ENCODE measurements around the gene FGGY. TPM values are rescaled to one million over a fixed set of nuclear protein-coding genes. Genes with fewer than 3 reads are reported as not detected.
A peak's percentile ranks its signal among the peaks of the same experiment; 100 is the strongest.

FGGY gene
- total RNA-seq, 2 donors from 2014 or later: 6.7 to 8.5 TPM

DNA sequence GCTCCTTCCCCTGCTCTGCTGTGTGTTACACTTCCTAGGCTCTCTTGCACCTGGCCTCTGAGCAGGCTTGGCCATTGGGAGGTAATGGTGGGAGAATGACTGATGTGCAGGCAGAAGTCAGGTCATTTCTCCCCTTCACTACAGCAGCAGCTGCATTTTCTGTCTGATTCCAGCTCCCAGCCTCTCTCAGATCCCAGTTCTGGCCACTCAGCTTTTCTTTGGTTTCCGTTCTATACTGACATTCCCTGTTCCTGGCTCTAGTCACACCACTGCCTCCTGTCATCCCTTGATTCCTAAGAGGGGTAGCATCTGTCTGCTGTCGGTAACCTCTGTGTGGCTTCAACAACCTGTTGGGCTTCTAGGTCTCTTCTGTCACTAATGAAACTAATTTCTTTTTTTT lies 390.2 kb downstream of the FGGY start:
- H3K27me3 Mint-ChIP-seq: no peaks in the 10 kb centered on the region
- H3K4me1 Mint-ChIP-seq: no peaks in the 10 kb centered on the region
- DNase-seq: no peak
- H3K4me3 Mint-ChIP-seq: no peak overlapping the region
- H3K36me3 Mint-ChIP-seq (ENCODE audit: low read depth): no peaks in the 10 kb centered on the region
- H3K27ac Mint-ChIP-seq: no peak overlapping the region
- no peaks in the 10 kb centered on the region for H3K9me3 ChIP-seq (ENCODE audit: control insufficient read depth, low read length, poor library complexity, severe bottlenecking)
- no peak for ATAC-seq

DNA sequence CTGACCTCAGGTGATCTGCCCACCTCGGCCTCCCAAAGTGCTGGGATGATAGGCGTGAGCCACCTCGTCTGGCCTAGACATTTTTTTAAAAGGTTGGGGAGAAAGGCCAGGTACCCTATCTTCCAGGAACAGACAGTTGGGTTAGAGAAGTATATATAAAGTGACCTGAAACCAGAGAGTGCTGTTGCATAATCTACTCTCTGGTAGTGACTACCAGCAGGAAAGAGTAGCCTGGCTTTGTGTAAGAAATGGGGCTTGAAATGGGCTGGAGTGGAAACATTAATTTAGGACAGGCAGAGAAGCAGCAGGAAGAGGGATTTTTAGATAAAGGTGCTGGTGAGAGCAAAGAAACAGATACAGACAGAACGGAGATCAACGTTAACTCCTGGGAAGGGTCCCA lies 392.1 kb downstream of the FGGY start:
- no peaks in the 10 kb centered on the region for H3K9me3 ChIP-seq (ENCODE audit: control insufficient read depth, low read length, poor library complexity, severe bottlenecking)
- DNase-seq: no peak
- H3K27ac Mint-ChIP-seq: no peak overlapping the region
- no peaks in the 10 kb centered on the region for H3K4me1 Mint-ChIP-seq
- no peak overlapping the region for H3K4me3 Mint-ChIP-seq
- ATAC-seq: no peak
- H3K27me3 Mint-ChIP-seq: no peaks in the 10 kb centered on the region
- no peaks in the 10 kb centered on the region for H3K36me3 Mint-ChIP-seq (ENCODE audit: low read depth)

- DNase-seq (no peak), ATAC-seq (no peak)
- H3K4me1 Mint-ChIP-seq: no peaks in the 10 kb centered on the region
- no peaks in the 10 kb centered on the region for H3K27me3 Mint-ChIP-seq
- H3K4me3 Mint-ChIP-seq: no peak overlapping the region
- no peak overlapping the region for H3K27ac Mint-ChIP-seq
- no peaks in the 10 kb centered on the region for H3K36me3 Mint-ChIP-seq (ENCODE audit: low read depth)
- H3K9me3 ChIP-seq (ENCODE audit: control insufficient read depth, low read length, poor library complexity, severe bottlenecking): no peaks in the 10 kb centered on the region
Measured at GRCh38 chr1:59689730-59690129, 392.8 kb downstream of the FGGY start.

GRCh38 chr1:59690171-59690930 lies 393.5 kb downstream of the FGGY start:
- ATAC-seq: no peak
- no peaks in the 10 kb centered on the region for H3K27me3 Mint-ChIP-seq

GRCh38 chr1:59691261-59691660 lies 394.4 kb downstream of the FGGY start:
- Mint-ChIP-seq H3K27me3 (no peaks in the 10 kb centered on the region), H3K4me1 (no peaks in the 10 kb centered on the region), H3K36me3 (ENCODE audit: low read depth) (no peaks in the 10 kb centered on the region), H3K4me3 (no peak overlapping the region), H3K27ac (no peak overlapping the region)
- no peaks in the 10 kb centered on the region for H3K9me3 ChIP-seq (ENCODE audit: control insufficient read depth, low read length, poor library complexity, severe bottlenecking)
- DNase-seq (no peak), ATAC-seq (no peak)

More at GRCh38 chr1:59690171-59690930, 393.5 kb downstream of the FGGY start:
- H3K4me1 Mint-ChIP-seq: no peaks in the 10 kb centered on the region
- H3K9me3 ChIP-seq (ENCODE audit: control insufficient read depth, low read length, poor library complexity, severe bottlenecking): no peaks in the 10 kb centered on the region
- H3K27ac Mint-ChIP-seq: no peak overlapping the region
- H3K4me3 Mint-ChIP-seq: no peak overlapping the region
- H3K36me3 Mint-ChIP-seq (ENCODE audit: low read depth): no peaks in the 10 kb centered on the region
- DNase-seq: no peak

DNA sequence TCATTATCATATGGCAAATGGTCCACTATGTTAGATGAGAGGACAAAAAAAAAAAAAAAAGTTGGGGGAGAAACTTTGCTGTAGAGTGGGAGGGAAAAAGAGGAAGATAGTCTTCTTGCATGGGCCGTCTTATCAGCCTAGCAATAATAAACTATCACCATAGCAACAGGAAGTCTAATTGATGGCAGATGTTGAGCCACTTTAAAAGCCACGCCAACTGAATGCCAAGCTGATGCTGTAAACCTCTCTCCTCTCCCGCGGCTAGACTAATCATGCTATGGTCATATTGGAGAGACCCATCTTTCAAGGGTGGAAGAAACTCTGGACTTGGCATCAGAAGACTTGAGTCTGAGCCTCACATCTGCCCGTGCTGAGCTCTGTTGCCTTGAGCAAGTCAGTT lies 395.7 kb downstream of the FGGY start:
- Mint-ChIP-seq H3K27ac (no peak overlapping the region), H3K4me3 (no peak overlapping the region), H3K36me3 (ENCODE audit: low read depth) (no peaks in the 10 kb centered on the region), H3K4me1 (peaks cover 12% of the 10 kb centered on the region), H3K27me3 (no peaks in the 10 kb centered on the region)
- DNase-seq (no peak), ATAC-seq (peak; percentile 32)
- H3K9me3 ChIP-seq (ENCODE audit: control insufficient read depth, low read length, poor library complexity, severe bottlenecking): no peaks in the 10 kb centered on the region

GRCh38 chr1:59693406-59693805 lies 396.5 kb downstream of the FGGY start:
- no peaks in the 10 kb centered on the region for H3K27me3 Mint-ChIP-seq
- H3K4me3 Mint-ChIP-seq: no peak overlapping the region
- DNase-seq (no peak), ATAC-seq (no peak)
- no peak overlapping the region for H3K27ac Mint-ChIP-seq
- H3K36me3 Mint-ChIP-seq (ENCODE audit: low read depth): no peaks in the 10 kb centered on the region
- no peaks in the 10 kb centered on the region for H3K9me3 ChIP-seq (ENCODE audit: control insufficient read depth, low read length, poor library complexity, severe bottlenecking)
- H3K4me1 Mint-ChIP-seq: peaks cover 12% of the 10 kb centered on the region

DNA sequence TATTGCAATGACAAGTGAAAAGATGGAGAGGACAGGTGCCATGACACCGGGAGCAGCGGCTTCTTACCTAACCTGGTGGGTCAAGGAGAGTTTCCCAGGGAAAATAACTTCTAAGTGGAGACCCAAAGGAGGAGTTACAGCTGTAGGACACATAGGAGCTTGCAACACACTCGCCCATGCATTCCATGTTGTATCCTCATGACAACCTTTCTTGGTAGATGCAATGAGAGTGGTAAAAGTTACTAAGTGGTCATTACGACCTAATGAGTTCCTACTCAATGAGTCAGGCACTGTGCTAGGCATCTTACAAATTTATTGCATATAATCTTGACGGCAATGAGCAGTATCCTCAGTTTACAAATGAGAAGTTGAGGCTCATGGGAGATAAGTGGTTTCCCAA lies 398.4 kb downstream of the FGGY start:
- no peaks in the 10 kb centered on the region for H3K9me3 ChIP-seq (ENCODE audit: control insufficient read depth, low read length, poor library complexity, severe bottlenecking)
- no peaks in the 10 kb centered on the region for H3K36me3 Mint-ChIP-seq (ENCODE audit: low read depth)
- H3K27me3 Mint-ChIP-seq: no peaks in the 10 kb centered on the region
- ATAC-seq (no peak), DNase-seq (no peak)
- no peak overlapping the region for H3K4me3 Mint-ChIP-seq
- no peak overlapping the region for H3K27ac Mint-ChIP-seq
- H3K4me1 Mint-ChIP-seq: peaks cover 18% of the 10 kb centered on the region

- Mint-ChIP-seq H3K27ac (peak overlapping the region; percentile 68), H3K36me3 (ENCODE audit: low read depth) (no peaks in the 10 kb centered on the region)
Measured at GRCh38 chr1:59696421-59697115, 399.7 kb downstream of the FGGY start.

GRCh38 chr1:59697150-59697800 lies 400.4 kb downstream of the FGGY start:
- H3K27ac Mint-ChIP-seq: peak overlapping the region; percentile 72
- H3K4me3 Mint-ChIP-seq: peak overlapping the region; percentile 85
- ATAC-seq: peak; percentile 58
- DNase-seq: no peak
- no peaks in the 10 kb centered on the region for H3K36me3 Mint-ChIP-seq (ENCODE audit: low read depth)
- H3K4me1 Mint-ChIP-seq: peaks cover 18% of the 10 kb centered on the region
- H3K9me3 ChIP-seq (ENCODE audit: control insufficient read depth, low read length, poor library complexity, severe bottlenecking): no peaks in the 10 kb centered on the region
- H3K27me3 Mint-ChIP-seq: peaks cover 14% of the 10 kb centered on the region

More at GRCh38 chr1:59696421-59697115, 399.7 kb downstream of the FGGY start:
- H3K4me3 Mint-ChIP-seq: peak overlapping the region; percentile 85
- no peak for DNase-seq
- H3K4me1 Mint-ChIP-seq: peaks cover 18% of the 10 kb centered on the region
- H3K9me3 ChIP-seq (ENCODE audit: control insufficient read depth, low read length, poor library complexity, severe bottlenecking): no peaks in the 10 kb centered on the region
- H3K27me3 Mint-ChIP-seq: peaks cover 11% of the 10 kb centered on the region
- ATAC-seq: peak; percentile 21

- ATAC-seq (no peak), DNase-seq (no peak)
- no peaks in the 10 kb centered on the region for H3K36me3 Mint-ChIP-seq (ENCODE audit: low read depth)
- peaks cover 14% of the 10 kb centered on the region for H3K27me3 Mint-ChIP-seq
- H3K27ac Mint-ChIP-seq: no peak overlapping the region
- H3K9me3 ChIP-seq (ENCODE audit: control insufficient read depth, low read length, poor library complexity, severe bottlenecking): no peaks in the 10 kb centered on the region
- no peak overlapping the region for H3K4me3 Mint-ChIP-seq
- peaks cover 18% of the 10 kb centered on the region for H3K4me1 Mint-ChIP-seq
Measured at GRCh38 chr1:59698386-59698785, 401.5 kb downstream of the FGGY start.

DNA sequence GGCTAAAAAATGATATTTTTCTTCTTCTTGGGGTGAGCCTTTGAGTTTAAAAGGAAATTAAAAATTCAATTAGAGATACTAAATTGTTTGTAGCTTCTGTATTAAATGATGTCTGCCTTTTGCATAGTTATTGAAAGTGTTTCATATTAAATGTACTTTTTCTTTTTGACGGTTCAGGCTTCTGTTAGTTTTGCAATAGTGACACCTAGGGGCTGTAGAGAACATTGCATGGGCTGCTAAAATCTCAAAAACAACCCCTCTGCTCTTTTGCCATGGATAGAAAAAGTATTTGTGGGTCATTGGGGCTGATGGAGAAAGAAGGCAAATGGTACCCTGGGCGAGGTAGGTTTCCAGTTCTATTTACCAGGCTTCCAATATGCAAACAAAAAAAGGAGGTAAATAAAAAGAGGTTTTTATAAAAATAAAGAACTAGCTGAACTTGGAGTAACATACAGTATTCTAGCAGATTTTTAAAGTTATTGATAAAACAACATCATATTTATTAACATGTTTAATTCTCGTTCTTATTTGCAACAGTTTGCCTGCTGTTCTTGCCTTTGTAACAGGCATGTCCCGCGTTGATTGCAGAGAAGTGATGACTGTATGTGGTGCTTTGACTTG lies 402.4 kb downstream of the FGGY start:
- H3K27ac Mint-ChIP-seq: no peak overlapping the region
- H3K4me3 Mint-ChIP-seq: no peak overlapping the region
- no peaks in the 10 kb centered on the region for H3K9me3 ChIP-seq (ENCODE audit: control insufficient read depth, low read length, poor library complexity, severe bottlenecking)
- no peaks in the 10 kb centered on the region for H3K36me3 Mint-ChIP-seq (ENCODE audit: low read depth)
- H3K27me3 Mint-ChIP-seq: peaks cover 14% of the 10 kb centered on the region
- peaks cover 19% of the 10 kb centered on the region for H3K4me1 Mint-ChIP-seq
- ATAC-seq (peak; percentile 51), DNase-seq (no peak)

DNA sequence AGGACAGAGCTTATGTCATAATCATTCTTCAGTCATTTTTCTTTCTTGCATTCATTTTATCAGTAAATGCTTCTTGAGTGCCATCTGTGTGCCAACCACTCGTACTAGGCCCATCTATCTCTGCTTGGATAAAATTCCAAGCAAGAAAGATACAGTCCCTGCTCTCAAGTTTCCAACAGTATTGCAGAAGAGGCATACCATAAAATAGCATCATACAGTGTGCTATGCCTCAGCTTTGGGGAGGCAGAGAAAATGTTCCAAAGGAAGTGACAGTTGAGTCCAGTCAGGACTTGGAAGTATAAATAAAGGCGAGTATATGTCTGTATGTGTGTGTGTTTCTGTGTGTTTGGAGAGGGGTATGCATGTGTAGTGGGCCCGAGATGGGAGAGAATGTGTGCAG lies 404.5 kb downstream of the FGGY start:
- Mint-ChIP-seq H3K4me1 (peaks cover 19% of the 10 kb centered on the region), H3K4me3 (peak overlapping the region; percentile 19), H3K27ac (no peak overlapping the region), H3K27me3 (peaks cover 24% of the 10 kb centered on the region), H3K36me3 (ENCODE audit: low read depth) (no peaks in the 10 kb centered on the region)
- ATAC-seq: no peak
- no peaks in the 10 kb centered on the region for H3K9me3 ChIP-seq (ENCODE audit: control insufficient read depth, low read length, poor library complexity, severe bottlenecking)
- DNase-seq: no peak
